ENCODE measurements around the gene GMDS.

DNA sequence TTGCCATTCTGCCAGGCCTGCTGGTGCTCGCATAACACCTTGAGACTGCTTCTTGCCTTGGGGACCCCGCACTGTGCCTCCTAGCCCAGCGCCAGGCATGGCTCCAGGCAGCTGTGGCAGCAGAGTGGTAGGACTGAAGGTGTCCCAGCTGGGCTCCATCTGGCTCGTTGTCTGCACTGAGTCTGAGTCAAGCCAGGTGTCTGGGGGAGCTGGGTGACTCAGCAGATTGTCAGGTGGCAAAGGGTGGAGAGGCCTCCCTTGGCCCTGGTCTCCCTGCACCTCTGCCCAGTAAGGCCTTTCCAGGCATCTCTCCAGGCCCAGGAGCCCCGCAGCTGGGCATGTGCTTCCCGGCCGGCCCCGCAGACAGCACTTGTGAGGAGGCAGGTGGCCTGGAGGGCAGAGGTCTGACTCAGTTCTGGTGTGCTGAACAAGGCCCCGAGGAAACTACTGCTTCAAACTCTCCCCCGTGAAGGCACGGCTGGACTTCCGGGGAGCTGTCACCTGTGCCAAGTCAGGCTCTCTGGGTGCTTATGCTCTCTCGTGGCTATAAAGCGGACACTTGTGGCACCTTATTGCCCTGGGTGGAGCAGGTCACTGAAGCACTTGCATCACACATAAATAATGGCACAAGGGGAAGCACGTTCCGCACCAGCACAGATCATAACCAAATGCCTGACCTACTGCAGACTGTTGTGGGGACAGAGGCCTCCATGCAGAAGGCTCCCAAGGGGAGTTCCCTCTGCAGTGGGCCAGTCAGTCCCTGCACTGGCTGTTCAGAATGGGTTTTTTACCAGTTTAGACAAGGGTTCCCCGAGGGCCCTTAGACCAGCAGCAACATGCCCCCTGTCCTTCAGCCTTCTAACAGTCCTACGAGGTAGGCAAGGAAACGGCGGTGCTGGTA lies 608.2 kb downstream of the GMDS start:
- TF ChIP-seq, protein P1, sequence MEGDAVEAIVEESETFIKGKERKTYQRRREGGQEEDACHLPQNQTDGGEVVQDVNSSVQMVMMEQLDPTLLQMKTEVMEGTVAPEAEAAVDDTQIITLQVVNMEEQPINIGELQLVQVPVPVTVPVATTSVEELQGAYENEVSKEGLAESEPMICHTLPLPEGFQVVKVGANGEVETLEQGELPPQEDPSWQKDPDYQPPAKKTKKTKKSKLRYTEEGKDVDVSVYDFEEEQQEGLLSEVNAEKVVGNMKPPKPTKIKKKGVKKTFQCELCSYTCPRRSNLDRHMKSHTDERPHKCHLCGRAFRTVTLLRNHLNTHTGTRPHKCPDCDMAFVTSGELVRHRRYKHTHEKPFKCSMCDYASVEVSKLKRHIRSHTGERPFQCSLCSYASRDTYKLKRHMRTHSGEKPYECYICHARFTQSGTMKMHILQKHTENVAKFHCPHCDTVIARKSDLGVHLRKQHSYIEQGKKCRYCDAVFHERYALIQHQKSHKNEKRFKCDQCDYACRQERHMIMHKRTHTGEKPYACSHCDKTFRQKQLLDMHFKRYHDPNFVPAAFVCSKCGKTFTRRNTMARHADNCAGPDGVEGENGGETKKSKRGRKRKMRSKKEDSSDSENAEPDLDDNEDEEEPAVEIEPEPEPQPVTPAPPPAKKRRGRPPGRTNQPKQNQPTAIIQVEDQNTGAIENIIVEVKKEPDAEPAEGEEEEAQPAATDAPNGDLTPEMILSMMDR (IDR thresholded peaks at IDR 0.05) = no peak
- TF ChIP-seq EZH2 (IDR thresholded peaks at IDR 0.05; ENCODE audit: borderline replicate concordance, insufficient read depth, low read depth, low read length, poor library complexity, severe bottlenecking) = no peak
